Mononuclear cell (primary cell): ENCODE results near the gene GCN1. TPM values are rescaled to one million over a fixed set of nuclear protein-coding genes. Genes with fewer than 3 reads are reported as not detected.
"Not testable (repeated sequence)": the region's sequence is repeated elsewhere in the genome, so short reads cannot be mapped to it uniquely, and the experiment has no call there.

ENCODE experiments used
- H3K27me3 ChIP-seq: 2 replicates; pipeline ENCODE4 v1.6.0; 2011; ENCODE audit warnings: low read length, control low read depth; ENCODE audit not compliant: insufficient read depth
- H3K4me1 ChIP-seq: 2 replicates; pipeline ENCODE4 v1.5.1; 2011; ENCODE audit warnings: mild to moderate bottlenecking, low read length, control low read depth; ENCODE audit not compliant: insufficient read depth
- H3K4me3 ChIP-seq: 2 replicates; pipeline ENCODE4 v1.5.1; 2011; ENCODE audit warnings: mild to moderate bottlenecking, low read length, moderate library complexity
- H3K9me3 ChIP-seq: 2 replicates; pipeline ENCODE4 v1.5.1; 2011; ENCODE audit warnings: low read depth, mild to moderate bottlenecking, control low read depth, low read length
- total RNA-seq: library from RNA; depleted of rRNA; stranded (reverse); fragments of >200 nt; gene quantifications from one replicate; pipeline ENCODE4 v1.2.3, GENCODE V29; 2012

Gene GCN1
- total RNA-seq, 1 donor: 159 TPM

DNA sequence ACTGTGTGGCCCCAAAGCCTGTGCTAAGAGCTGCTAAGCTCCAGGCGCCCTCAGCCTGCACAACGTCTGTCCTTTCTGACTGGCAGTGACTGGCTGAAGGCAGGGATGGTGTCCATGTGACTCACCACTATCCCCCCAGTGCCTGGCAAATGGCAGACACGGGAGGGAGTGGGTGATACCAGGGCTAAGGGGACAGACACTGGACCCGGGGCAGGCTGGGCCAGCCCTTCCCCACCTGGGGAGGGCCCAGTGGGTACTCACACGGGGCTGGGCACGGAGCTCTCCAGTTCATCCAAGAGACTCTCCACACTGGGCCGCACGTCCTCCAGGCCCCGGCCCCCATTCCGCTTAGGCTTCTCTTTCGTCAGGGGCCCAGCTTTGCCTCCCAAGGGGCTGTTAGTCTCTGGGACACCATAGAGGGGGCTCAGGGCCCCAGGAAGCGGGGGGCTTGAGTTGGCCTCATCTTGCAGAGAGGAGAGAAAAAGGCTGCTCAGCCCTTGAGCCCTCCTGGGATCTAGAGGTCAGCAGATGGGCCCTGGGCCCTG, 27.8 kb upstream of the GCN1 start:
- Histone ChIP-seq H3K27me3 (no peaks in the 10 kb centered on the region), H3K4me1 (peaks cover 33% of the 10 kb centered on the region), H3K9me3 (no peaks in the 10 kb centered on the region), H3K4me3 (no peak overlapping the region)

GRCh38 chr12:120221576-120221900, 27.0 kb upstream of the GCN1 start:
- no peak overlapping the region for H3K4me3 ChIP-seq
- H3K27me3 ChIP-seq: no peaks in the 10 kb centered on the region
- H3K9me3 ChIP-seq: no peaks in the 10 kb centered on the region
- H3K4me1 ChIP-seq: peaks cover 25% of the 10 kb centered on the region

DNA sequence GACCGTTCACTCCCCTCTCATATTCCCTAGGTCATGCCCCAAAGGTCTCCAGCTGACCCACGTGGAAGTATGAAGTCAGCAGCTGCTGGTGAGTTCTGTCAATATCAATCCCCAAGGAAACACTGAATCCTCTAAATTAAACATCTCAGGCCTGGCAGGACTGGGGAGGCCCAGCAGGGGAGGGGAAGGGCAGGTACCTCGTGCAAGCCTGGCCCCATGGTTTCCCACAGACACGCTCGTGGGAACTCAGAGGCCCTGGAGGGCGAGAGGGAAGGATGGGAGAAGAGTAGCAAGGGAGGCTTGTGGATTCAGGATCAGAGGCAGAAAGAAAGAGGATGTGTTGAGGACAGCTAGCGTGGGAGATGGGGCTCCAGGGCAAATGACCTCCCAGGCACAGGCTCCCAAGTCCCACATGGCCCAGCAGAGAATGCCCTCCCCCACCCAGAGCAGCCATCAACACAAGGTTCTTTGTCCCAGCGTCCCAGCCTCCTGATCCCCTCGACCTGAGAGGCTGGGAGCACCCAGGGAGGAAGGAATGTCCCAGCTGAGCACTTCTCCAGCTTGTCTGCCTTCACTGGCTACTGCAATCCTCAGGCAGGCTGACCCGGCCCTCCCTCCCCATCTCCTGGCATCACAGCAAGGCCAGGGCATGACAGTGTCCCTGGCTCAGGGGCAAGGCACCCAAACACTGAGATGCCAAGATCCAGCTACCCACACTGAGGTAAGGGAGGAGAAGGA, 26.5 kb upstream of the GCN1 start:
- Histone ChIP-seq H3K4me1 (peaks cover 19% of the 10 kb centered on the region), H3K27me3 (no peaks in the 10 kb centered on the region), H3K4me3 (no peak overlapping the region), H3K9me3 (no peaks in the 10 kb centered on the region)

GRCh38 chr12:120218680-120219606, 24.4 kb upstream of the GCN1 start:
- H3K27me3 ChIP-seq: no peaks in the 10 kb centered on the region
- H3K9me3 ChIP-seq: no peaks in the 10 kb centered on the region
- H3K4me3 ChIP-seq: no peak overlapping the region
- H3K4me1 ChIP-seq: no peaks in the 10 kb centered on the region

- no peak overlapping the region for H3K4me3 ChIP-seq
- H3K4me1 ChIP-seq: no peaks in the 10 kb centered on the region
- H3K27me3 ChIP-seq: no peaks in the 10 kb centered on the region
- H3K9me3 ChIP-seq: no peaks in the 10 kb centered on the region
These were observed 22.5 kb upstream of the GCN1 start for GRCh38 chr12:120216742-120217605.

DNA sequence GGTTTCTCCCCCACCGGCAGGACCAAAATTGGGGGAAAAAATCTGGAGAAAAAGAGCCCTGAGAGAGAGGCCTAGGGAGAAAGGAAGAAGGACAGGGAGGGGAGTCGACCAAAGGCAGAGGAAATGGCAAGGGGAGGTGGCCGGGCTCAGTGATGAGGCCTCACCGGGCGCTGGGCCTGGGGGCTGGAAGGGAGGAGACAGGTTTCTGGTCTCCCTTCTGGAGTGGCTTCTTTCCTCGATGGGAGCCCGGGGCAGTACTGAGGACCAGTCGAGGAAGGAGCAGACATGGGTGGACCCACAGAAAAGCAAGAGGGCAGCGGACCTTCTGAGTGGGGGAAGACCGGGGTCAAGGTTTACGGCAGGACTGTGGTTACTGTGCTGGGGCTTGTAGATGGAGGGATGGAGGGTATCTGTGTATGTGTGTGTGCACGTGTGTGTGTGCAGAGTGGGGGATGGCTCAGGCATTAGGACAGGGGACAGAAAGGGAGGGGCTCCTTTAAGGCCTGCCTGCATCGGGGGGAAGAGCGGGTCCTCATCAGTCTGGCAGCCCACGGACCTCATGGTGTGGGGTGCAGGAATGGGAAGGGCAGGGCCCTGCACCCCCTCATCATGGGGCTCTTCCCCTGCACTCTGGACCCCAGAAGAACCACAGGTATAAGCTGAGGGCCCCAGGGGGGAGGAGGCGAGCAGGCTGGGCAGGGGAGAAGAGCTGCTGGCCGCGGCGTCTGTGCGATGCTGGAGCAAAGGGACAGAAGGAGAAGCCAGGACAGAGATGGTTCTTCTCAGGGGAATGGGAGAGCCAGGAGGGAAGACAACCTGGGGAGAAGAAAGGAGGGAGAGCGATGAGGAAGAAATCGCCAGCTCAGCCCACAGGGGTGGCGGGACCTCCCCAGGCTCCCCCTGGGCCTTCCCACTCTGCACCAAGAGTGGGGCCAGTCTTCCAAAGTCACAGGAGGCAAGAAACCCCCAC, 21.5 kb upstream of the GCN1 start:
- H3K4me1 ChIP-seq: no peaks in the 10 kb centered on the region
- H3K4me3 ChIP-seq: no peak overlapping the region
- no peaks in the 10 kb centered on the region for H3K27me3 ChIP-seq
- no peaks in the 10 kb centered on the region for H3K9me3 ChIP-seq

- Histone ChIP-seq H3K4me1 (no peaks in the 10 kb centered on the region), H3K4me3 (no peak overlapping the region), H3K9me3 (no peaks in the 10 kb centered on the region), H3K27me3 (no peaks in the 10 kb centered on the region)
These were observed 20.8 kb upstream of the GCN1 start for GRCh38 chr12:120215357-120215735.

GRCh38 chr12:120214626-120215356, 20.3 kb upstream of the GCN1 start:
- Histone ChIP-seq H3K4me3 (no peak overlapping the region), H3K27me3 (no peaks in the 10 kb centered on the region), H3K9me3 (no peaks in the 10 kb centered on the region), H3K4me1 (no peaks in the 10 kb centered on the region)

DNA sequence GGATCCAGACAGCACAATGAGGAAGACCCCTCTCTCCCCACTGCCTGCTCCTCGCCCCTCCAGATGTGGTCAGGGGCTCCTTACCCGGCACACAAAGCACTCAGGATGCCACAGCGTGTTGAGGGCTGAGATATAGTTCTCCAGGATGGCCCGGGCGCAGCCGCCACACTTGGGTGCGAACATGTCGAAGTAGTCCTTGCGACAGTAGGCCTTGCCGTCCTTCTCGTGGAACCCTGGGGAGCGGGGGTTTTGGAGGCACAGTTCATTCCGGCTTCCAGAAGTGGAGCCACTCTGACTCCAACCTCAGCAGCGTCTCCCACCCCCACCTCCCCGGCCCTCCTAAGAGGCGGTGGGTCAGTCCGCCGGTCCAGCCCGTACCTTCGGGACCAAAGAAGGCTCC, 19.2 kb upstream of the GCN1 start:
- H3K4me3 ChIP-seq: no peak overlapping the region
- H3K27me3 ChIP-seq: no peaks in the 10 kb centered on the region
- no peaks in the 10 kb centered on the region for H3K4me1 ChIP-seq
- no peaks in the 10 kb centered on the region for H3K9me3 ChIP-seq

DNA sequence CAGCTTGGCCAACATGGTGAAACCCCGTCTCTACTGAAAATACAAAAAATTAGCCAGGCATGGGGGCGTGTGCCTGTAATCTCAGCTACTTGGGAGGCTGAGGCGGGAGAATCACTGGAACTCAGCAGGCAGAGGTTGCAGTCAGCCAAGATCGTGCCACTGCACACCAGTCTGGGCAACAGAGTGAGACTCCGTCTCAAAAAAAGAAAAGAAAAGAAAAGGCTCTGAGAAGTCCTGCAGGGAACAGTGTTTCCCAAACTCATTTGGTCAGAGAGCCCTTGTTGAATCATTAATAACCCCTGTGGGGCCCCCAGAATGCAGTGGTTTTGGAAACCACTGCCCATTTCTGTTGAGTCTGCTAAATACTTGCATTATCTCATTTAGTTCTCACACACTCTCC, 18.7 kb upstream of the GCN1 start:
- not testable (repeated sequence) for H3K4me1 ChIP-seq, H3K27me3 ChIP-seq, H3K9me3 ChIP-seq

GRCh38 chr12:120212301-120212700, 17.8 kb upstream of the GCN1 start:
- no peak overlapping the region for H3K4me3 ChIP-seq
- no peaks in the 10 kb centered on the region for H3K9me3 ChIP-seq
- H3K4me1 ChIP-seq: no peaks in the 10 kb centered on the region
- no peaks in the 10 kb centered on the region for H3K27me3 ChIP-seq

More for the DNA sequence above, 18.7 kb upstream of the GCN1 start:
- not testable (repeated sequence) for H3K4me3 ChIP-seq

- H3K4me3 ChIP-seq: no peak overlapping the region
- H3K27me3 ChIP-seq: no peaks in the 10 kb centered on the region
- H3K9me3 ChIP-seq: no peaks in the 10 kb centered on the region
- no peaks in the 10 kb centered on the region for H3K4me1 ChIP-seq
These were observed 17.4 kb upstream of the GCN1 start for GRCh38 chr12:120211904-120212283.

GRCh38 chr12:120211243-120211903, 16.9 kb upstream of the GCN1 start:
- H3K4me1 ChIP-seq: no peaks in the 10 kb centered on the region
- no peak overlapping the region for H3K4me3 ChIP-seq
- no peaks in the 10 kb centered on the region for H3K27me3 ChIP-seq
- no peaks in the 10 kb centered on the region for H3K9me3 ChIP-seq
